Tibial nerve (tissue), 4 donors: ENCODE measurements around the gene PRXL2A.

Experiments used
- EP300 ChIP-seq, 2 donors: sonication (generic); formaldehyde crosslinking; IDR thresholded peaks; one replicate each; pipeline ENCODE4 v1.6.1; 2017; ENCODE audit warnings: antibody characterized with exemption in 2 of 2, mild to moderate bottlenecking in 1 of 2
- TF ChIP-seq, protein P1 (sequence below), 5 experiments: fragments of 200-600 bp in 3 of 5; fragments of 450-650 bp in 2 of 5; sonication (generic) in 3 of 5; IDR thresholded peaks; one replicate each; pipeline ENCODE4 v1.5.1; 2016 to 2019; ENCODE audit warnings: antibody characterized with exemption in 5 of 5, mild to moderate bottlenecking in 3 of 5, moderate library complexity in 2 of 5

DNA sequence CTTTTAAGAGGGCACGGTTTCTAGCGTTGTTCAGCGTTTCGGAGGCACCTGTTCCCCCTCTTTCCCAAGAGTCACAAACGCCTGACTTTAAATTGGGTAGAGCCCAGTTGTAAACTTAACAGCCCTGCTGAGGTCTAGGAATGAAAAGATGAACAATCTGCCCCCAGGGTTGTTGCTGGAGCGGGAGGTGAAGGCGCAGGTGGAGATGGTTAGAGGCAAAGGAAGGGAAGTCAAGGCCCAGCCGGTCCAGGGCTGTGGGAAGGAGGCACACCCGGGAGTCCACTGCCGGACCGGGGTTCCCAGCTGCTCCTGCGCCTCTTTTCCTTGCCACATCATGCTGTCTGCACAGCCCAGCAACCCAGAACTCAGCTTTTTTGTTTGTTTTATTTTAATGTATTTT, 770 bp downstream of the PRXL2A start:
- TF ChIP-seq, protein P1, sequence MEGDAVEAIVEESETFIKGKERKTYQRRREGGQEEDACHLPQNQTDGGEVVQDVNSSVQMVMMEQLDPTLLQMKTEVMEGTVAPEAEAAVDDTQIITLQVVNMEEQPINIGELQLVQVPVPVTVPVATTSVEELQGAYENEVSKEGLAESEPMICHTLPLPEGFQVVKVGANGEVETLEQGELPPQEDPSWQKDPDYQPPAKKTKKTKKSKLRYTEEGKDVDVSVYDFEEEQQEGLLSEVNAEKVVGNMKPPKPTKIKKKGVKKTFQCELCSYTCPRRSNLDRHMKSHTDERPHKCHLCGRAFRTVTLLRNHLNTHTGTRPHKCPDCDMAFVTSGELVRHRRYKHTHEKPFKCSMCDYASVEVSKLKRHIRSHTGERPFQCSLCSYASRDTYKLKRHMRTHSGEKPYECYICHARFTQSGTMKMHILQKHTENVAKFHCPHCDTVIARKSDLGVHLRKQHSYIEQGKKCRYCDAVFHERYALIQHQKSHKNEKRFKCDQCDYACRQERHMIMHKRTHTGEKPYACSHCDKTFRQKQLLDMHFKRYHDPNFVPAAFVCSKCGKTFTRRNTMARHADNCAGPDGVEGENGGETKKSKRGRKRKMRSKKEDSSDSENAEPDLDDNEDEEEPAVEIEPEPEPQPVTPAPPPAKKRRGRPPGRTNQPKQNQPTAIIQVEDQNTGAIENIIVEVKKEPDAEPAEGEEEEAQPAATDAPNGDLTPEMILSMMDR (IDR thresholded peaks at IDR 0.05): no peak
- no peak for TF ChIP-seq EP300 (IDR thresholded peaks at IDR 0.05)
